Measurements from ENCODE around the gene F11R.

DNA sequence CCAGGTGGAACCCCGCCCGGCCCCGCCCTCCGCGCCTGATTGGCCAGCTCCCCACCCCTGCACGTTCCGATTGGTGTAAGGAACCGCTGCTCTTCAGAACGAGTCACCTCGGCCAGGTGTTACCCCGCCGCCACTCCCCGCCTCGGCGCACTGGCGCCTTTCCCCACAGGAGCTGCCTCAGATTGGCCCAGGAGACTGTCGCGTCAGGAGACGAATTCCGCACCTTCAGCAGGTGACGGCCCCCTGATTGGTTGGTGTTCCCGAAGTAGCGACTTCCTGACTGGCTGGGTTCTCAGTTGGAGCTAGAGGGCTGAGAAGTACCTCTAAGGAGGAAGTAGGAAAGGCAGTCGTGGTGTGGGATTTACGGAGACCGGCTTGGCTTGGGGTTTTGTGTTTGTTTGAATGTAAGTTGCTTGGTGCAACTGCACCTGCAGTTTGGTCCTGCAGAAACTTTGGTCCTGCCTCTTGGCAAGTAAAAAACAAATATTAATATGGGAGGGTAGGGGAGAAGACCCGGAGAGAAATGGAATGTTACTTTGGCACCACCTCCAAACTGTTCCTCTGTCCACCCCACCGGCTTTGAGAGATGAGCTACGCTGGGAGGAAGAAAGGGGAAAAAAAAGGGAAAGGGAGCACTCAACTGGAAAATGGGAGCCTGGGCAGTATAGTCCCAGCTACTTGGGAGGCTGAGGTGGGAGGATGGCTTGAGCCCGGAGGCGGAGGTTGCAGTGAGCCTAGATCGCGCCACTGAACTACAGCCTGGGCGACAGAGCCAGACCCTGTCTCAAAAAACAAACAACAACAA, 415 bp upstream of the F11R start:
- TF ChIP-seq POLR2A (IDR thresholded peaks at IDR 0.05; ENCODE audit: low read depth, low read length) (peak; percentile 69; the same call in 1 of the 2 replicates), RUNX3 (IDR thresholded peaks at IDR 0.05; ENCODE audit: low read length) (0 out of 2 replicates have a peak, but pooled peaks have one; percentile 11), CTCF (IDR thresholded peaks at IDR 0.05 in 2 of 3, conservative IDR thresholded peaks at IDR 0.05 in 1 of 3; ENCODE audit: control insufficient read depth in 2 of 3, extremely low read depth in 1 of 3, insufficient read depth in 1 of 3, low read depth in 3 of 3, low read length in 3 of 3) (no peak)
- TF ChIP-seq, protein P1, sequence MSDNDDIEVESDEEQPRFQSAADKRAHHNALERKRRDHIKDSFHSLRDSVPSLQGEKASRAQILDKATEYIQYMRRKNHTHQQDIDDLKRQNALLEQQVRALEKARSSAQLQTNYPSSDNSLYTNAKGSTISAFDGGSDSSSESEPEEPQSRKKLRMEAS (IDR thresholded peaks at IDR 0.05; ENCODE audit: low read depth, low read length), result no peak

All from GM12878 (cell line).